ENCODE measurements around the gene DSG3.

DNA sequence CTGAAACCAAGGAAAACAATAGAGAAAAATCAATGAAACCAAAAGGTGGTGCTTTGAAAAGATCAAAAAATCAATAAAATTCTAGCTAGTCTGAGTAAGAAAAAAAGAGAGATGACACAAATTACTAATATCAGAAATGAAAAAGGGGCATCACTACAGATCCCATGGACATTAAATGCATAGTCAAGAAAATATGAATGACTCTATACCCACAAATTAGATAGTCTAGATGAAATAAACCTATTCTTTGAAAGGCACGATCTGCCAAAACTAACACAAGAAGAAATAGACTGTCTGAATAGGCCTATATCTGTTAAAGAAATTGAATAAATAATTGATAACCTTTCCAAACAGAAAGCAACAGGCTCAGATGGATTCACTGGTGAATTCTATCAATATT lies 15.2 kb upstream of the DSG3 start:
- TF ChIP-seq TAF1 (IDR thresholded peaks at IDR 0.05; ENCODE audit: borderline replicate concordance, insufficient read depth, low read length): no peak
- TF ChIP-seq POLR2AphosphoS5 (IDR thresholded peaks at IDR 0.05; ENCODE audit: low read depth, low read length): no peak
- TF ChIP-seq REST (IDR thresholded peaks at IDR 0.05; ENCODE audit: insufficient read depth in 1 of 2, low read depth in 2 of 2, low read length in 2 of 2): no peak

Data from PFSK-1 (cell line).